ENCODE results near the gene TNS2.
"Not testable (repeated sequence)": the region's sequence is repeated elsewhere in the genome, so short reads cannot be mapped to it uniquely, and the experiment has no call there.

Gene TNS2

GRCh38 chr12:53049571-53050318, at the start of gene TNS2:
Gene TNS2 (plus strand): TSS chr12:53050065. CDS start chr12:53050186, 121 bp downstream.
- no peak for DNase-seq

- no peak for DNase-seq
These were observed 45.7 kb upstream of the TNS2 start for GRCh38 chr12:53004178-53004577.

- peak; percentile 65 for DNase-seq
These were observed 45.3 kb upstream of the TNS2 start for GRCh38 chr12:53004582-53004981.

GRCh38 chr12:53005215-53005985, 44.5 kb upstream of the TNS2 start:
- DNase-seq = no peak

- peak; percentile 97 for DNase-seq
These were observed 43.7 kb upstream of the TNS2 start, which contains the start of gene EIF4B for GRCh38 chr12:53005986-53006809. Gene EIF4B (plus strand): TSS chr12:53006456. CDS start chr12:53006484, 28 bp downstream.

GRCh38 chr12:53006810-53007309, 43.0 kb upstream of the TNS2 start:
- DNase-seq = peak; percentile 68

GRCh38 chr12:53007343-53007742, 42.5 kb upstream of the TNS2 start:
- no peak for DNase-seq

GRCh38 chr12:53008760-53009159, 41.1 kb upstream of the TNS2 start:
- not testable (repeated sequence) for DNase-seq

GRCh38 chr12:53010955-53011354, 38.9 kb upstream of the TNS2 start:
- no peak for DNase-seq

GRCh38 chr12:53011889-53012288, 38.0 kb upstream of the TNS2 start:
- no peak for DNase-seq

- no peak for DNase-seq
These were observed 36.9 kb upstream of the TNS2 start for GRCh38 chr12:53012928-53013327.

- no peak for DNase-seq
These were observed 35.2 kb upstream of the TNS2 start for GRCh38 chr12:53014709-53015108.

- no peak for DNase-seq
These were observed 24.6 kb upstream of the TNS2 start for GRCh38 chr12:53025250-53025649.

- DNase-seq = not testable (repeated sequence)
These were observed 22.9 kb upstream of the TNS2 start for GRCh38 chr12:53027014-53027413.

GRCh38 chr12:53031616-53032015, 18.2 kb upstream of the TNS2 start:
- DNase-seq = no peak

GRCh38 chr12:53033832-53034231, 16.0 kb upstream of the TNS2 start:
- not testable (repeated sequence) for DNase-seq

- no peak for DNase-seq
These were observed 15.4 kb upstream of the TNS2 start for GRCh38 chr12:53034459-53034858.

- DNase-seq = no peak
These were observed 13.1 kb upstream of the TNS2 start for GRCh38 chr12:53036802-53037201.

GRCh38 chr12:53039851-53040250, 10.0 kb upstream of the TNS2 start:
- DNase-seq = no peak

GRCh38 chr12:53042607-53043454, 7.0 kb upstream of the TNS2 start:
- DNase-seq = no peak

- no peak for DNase-seq
These were observed 5.7 kb upstream of the TNS2 start for GRCh38 chr12:53044052-53044581.

Data from NCI-H2227 treated with DMSO at 0.1 percent for 48 hours (cell line).